ENCODE data around the gene TENM4. TPM values are rescaled to one million over a fixed set of nuclear protein-coding genes. Genes with fewer than 3 reads are reported as not detected.

Gene TENM4
- polyA plus RNA-seq, 1 experiment = 0.39 TPM

DNA sequence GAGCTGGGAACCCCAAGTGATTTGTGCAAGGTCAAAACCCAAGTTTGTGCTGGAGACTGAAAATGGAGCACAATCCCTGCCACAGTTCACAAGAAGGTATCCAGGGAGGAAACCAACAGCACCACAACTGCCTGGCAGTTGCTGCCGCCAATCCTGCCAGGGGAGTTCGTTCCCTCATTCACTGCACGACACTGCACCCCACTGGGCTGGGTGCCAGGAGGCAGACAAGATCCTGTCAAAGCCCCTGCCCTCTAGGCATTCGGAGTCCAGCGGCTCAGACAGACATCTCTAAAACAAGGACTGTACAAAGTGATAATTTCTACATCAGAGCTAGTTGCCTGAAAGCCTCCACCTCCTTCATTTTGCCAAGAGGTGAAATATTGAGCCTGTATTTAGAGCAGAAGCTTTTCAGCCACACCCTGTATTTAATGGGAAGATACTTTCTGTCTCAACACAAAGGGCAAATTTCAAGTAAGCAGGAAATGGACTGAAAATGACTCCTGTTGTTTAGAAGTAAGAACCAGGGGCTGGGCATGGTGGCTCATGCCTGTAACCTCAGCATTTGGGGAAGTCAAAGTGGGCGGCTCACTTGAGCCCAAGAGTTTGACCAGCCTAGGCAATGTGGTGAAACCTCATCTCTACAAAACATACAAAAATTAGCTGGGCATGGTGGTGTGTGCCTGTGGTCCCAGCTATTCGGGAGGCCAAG, 588.8 kb downstream of the TENM4 start:
- TF ChIP-seq, protein P1, sequence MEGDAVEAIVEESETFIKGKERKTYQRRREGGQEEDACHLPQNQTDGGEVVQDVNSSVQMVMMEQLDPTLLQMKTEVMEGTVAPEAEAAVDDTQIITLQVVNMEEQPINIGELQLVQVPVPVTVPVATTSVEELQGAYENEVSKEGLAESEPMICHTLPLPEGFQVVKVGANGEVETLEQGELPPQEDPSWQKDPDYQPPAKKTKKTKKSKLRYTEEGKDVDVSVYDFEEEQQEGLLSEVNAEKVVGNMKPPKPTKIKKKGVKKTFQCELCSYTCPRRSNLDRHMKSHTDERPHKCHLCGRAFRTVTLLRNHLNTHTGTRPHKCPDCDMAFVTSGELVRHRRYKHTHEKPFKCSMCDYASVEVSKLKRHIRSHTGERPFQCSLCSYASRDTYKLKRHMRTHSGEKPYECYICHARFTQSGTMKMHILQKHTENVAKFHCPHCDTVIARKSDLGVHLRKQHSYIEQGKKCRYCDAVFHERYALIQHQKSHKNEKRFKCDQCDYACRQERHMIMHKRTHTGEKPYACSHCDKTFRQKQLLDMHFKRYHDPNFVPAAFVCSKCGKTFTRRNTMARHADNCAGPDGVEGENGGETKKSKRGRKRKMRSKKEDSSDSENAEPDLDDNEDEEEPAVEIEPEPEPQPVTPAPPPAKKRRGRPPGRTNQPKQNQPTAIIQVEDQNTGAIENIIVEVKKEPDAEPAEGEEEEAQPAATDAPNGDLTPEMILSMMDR (IDR thresholded peaks at IDR 0.05; ENCODE audit: insufficient read depth, low read depth, low read length) = no peak
- ChIA-PET POLR2A (no interaction called here), CTCF (interaction anchor here (1.2 kb wide), 1 partner anchor 18 kb away, joined by 3 read pairs; no protein-coding TSS in a partner anchor)

DNA sequence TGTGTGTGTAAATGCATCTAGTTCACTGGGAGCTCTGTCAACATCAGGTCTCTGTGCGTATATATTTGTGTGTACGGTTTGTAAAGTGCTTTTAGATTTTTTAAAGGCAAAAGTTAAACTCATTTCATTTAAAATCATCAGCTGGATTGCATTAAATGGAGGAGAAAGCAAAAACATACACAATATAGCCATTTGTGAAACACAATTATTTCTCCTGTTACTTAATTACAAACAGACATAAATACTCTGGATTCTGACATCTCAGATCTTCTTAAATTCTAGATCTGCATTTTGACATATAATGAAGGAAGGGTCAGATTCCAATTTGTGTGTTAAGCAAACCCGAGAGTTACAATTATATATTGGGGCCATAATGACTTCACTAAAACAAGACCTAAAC, 590.8 kb downstream of the TENM4 start:
- H3K27me3 ChIP-seq (ENCODE audit: control insufficient read depth, insufficient read depth, low read length) = no peaks in the 10 kb centered on the region; the same call in 1 of the 2 replicates
- ChIA-PET POLR2A (no interaction called here), CTCF (interaction anchor here (0.7 to 0.8 kb wide), 2 partner anchors 67 to 97 kb away, joined by 3 to 5 read pairs; no protein-coding TSS in a partner anchor)
- no peak for DNase-seq (ENCODE audit: low read depth)
- H3K4me3 ChIP-seq (ENCODE audit: low read depth, low read length) = no peak overlapping the region
- H3K36me3 ChIP-seq (ENCODE audit: control insufficient read depth, insufficient read depth, low read length) = no peaks in the 10 kb centered on the region
- TF ChIP-seq, protein P1 (IDR thresholded peaks at IDR 0.05; ENCODE audit: insufficient read depth, low read depth, low read length) = no peak

More for the DNA sequence above, 588.8 kb downstream of the TENM4 start:
- Histone ChIP-seq H3K27me3 (ENCODE audit: control insufficient read depth, insufficient read depth, low read length) (no peaks in the 10 kb centered on the region; the same call in 1 of the 2 replicates), H3K4me3 (ENCODE audit: low read depth, low read length) (no peak overlapping the region), H3K36me3 (ENCODE audit: control insufficient read depth, insufficient read depth, low read length) (no peaks in the 10 kb centered on the region)
- no peak for DNase-seq (ENCODE audit: low read depth)

DNA sequence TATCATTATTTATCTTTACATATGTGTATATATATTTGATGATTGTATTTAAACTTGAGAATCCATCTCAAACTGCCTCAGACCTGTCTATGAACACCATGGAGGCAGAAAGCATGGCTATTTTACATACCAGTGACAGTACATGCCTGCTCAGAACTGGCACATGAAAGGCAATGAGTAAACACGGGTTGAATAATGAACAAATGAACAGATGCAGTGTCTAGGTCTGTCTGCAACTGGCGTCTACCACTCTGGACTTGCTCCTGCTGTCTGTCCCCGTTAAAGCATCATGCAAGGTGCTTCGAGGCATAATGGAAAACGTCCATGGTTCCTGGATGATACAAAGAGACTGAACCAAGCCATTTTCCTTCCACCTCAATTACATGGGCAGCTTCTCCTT, 594.6 kb downstream of the TENM4 start:
- ChIA-PET CTCF (interaction anchor here (2.3 kb wide), 1 partner anchor 13 kb away, joined by 7 read pairs; no protein-coding TSS in a partner anchor), POLR2A (no interaction called here)
- TF ChIP-seq, protein P1 (IDR thresholded peaks at IDR 0.05; ENCODE audit: insufficient read depth, low read depth, low read length) = no peak

DNA sequence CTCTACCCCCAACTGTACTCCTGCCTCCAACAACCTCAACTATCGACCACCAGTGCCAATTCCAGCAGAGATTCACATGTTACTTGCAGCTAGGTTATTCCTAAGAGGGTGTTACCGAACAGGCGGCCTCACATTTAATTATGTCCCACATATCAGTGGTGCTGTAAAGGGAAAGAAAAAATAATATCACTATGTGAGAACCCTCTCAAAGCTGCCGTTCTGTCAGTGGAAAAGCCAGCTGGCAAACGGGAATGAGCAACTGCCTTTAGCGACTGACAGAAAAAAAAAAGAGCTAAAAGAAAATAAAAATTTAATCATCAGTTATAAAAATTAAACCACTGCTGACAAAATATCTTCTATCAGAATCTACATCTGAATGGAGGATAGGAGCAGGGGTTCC, 595.3 kb downstream of the TENM4 start:
- CTCF ChIA-PET = interaction anchor here (0.9 kb wide), 1 partner anchor 48 kb away, joined by 3 read pairs; no protein-coding TSS in a partner anchor

More for the DNA sequence above, 594.6 kb downstream of the TENM4 start:
- H3K27me3 ChIP-seq (ENCODE audit: control insufficient read depth, insufficient read depth, low read length) = no peaks in the 10 kb centered on the region
- no peak for DNase-seq (ENCODE audit: low read depth)
- no peak overlapping the region for H3K4me3 ChIP-seq (ENCODE audit: low read depth, low read length)
- H3K36me3 ChIP-seq (ENCODE audit: control insufficient read depth, insufficient read depth, low read length) = no peaks in the 10 kb centered on the region

DNA sequence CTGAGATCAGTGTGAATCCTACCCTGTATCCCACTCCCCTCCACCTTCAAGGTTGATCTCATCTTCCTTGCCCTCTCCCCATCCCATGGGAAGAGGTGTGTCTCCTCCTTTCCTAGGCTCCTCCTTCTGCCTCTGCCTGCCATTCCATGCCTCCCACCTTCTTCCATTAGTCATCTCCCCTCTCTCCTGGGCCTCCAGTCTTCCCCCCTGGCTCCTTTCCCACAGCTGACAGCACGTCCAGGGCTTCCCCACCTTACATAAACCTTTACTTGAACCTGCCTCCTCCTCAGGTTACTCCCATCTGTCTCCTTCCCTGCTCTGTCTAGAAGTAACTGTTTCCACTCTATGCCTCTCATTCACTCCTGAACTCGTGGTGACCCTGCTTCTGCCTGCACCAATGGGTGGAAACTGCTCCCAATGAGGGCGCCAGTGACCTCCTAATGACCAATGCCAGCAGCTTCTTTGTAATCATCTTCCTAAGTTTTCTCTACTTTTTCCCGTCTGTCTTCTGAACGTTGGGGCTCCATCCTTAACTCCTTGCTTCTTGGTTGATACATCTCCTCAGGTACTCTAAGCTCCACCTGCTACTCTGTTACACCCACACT, 599.3 kb downstream of the TENM4 start:
- CTCF ChIA-PET = interaction anchor here (0.6 to 1.6 kb wide), 2 partner anchors 13 to 259 kb away, joined by 3 read pairs; no protein-coding TSS in a partner anchor
- Histone ChIP-seq H3K27me3 (ENCODE audit: control insufficient read depth, insufficient read depth, low read length) (no peaks in the 10 kb centered on the region), H3K4me3 (ENCODE audit: low read depth, low read length) (no peak overlapping the region), H3K36me3 (ENCODE audit: control insufficient read depth, insufficient read depth, low read length) (no peaks in the 10 kb centered on the region)
- POLR2A ChIA-PET = no interaction called here
- no peak for DNase-seq (ENCODE audit: low read depth)
- TF ChIP-seq, protein P1 (IDR thresholded peaks at IDR 0.05; ENCODE audit: insufficient read depth, low read depth, low read length) = no peak

More for the DNA sequence above, 595.3 kb downstream of the TENM4 start:
- Histone ChIP-seq H3K36me3 (ENCODE audit: control insufficient read depth, insufficient read depth, low read length) (no peaks in the 10 kb centered on the region), H3K4me3 (ENCODE audit: low read depth, low read length) (no peak overlapping the region), H3K27me3 (ENCODE audit: control insufficient read depth, insufficient read depth, low read length) (no peaks in the 10 kb centered on the region)
- TF ChIP-seq, protein P1 (IDR thresholded peaks at IDR 0.05; ENCODE audit: insufficient read depth, low read depth, low read length) = no peak
- POLR2A ChIA-PET = no interaction called here
- no peak for DNase-seq (ENCODE audit: low read depth)

Measured in BJ (cell line).